ENCODE results near the gene CACNA2D1.

The CACNA2D1 gene

DNA sequence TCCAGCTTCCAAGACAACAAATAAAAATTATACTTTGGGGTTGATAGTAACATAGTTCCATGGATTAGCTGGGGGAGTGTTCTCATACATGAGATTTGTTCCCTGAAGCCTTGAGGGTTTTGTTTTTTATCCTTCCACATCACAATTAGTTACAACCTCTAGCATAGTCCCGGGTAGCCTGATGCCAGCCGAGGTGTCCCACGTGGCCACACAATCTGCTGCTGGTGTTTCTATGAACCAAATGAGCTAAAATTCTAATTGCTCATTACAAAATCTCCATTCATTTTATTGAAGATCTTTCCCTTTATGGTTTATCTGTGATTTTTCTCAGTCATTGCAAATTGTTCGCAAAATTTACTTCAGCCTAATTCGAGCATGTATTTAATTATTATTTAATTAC, 84.7 kb downstream of the CACNA2D1 start:
- Histone ChIP-seq H3K9me3 (ENCODE audit: control insufficient read depth, low read length) (no peaks in the 10 kb centered on the region), H3K4me3 (ENCODE audit: low read length) (no peak overlapping the region), H3K36me3 (ENCODE audit: control insufficient read depth, insufficient read depth, low read length) (no peaks in the 10 kb centered on the region), H3K27me3 (ENCODE audit: control insufficient read depth, insufficient read depth, low read length) (no peaks in the 10 kb centered on the region), H3K9ac (ENCODE audit: low read length) (no peak overlapping the region), H3K4me1 (ENCODE audit: control insufficient read depth, insufficient read depth, low read length) (no peaks in the 10 kb centered on the region)

DNA sequence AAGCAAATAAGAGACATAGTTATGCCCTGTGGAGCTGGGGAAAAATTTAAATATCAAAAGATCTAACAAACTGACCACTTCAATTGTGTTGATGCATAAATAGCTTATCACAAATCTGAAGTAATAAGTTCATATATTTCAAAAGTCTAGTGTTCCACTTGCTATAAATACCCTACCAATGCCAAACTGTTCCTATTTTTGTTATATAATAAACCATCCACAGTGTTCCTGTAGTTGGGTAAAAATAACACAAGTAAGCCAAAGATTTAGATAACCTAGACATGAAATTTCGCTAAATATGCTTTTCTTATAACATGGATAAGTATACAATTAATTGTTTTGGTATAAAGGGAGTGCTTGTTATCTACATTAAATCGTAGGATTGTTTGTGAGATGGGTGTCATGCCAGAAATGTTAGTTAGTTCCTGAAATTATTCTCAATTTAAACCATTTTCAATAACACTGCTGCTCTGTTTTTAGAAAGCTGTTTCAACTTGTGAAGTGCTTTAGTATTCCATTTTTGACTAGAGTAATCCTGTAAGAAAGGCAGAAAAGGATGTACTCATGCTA, 85.5 kb downstream of the CACNA2D1 start:
- no peaks in the 10 kb centered on the region for H3K9me3 ChIP-seq (ENCODE audit: control insufficient read depth, low read length)
- H3K4me3 ChIP-seq (ENCODE audit: low read length), result no peak overlapping the region
- H3K36me3 ChIP-seq (ENCODE audit: control insufficient read depth, insufficient read depth, low read length), result no peaks in the 10 kb centered on the region
- no peaks in the 10 kb centered on the region for H3K4me1 ChIP-seq (ENCODE audit: control insufficient read depth, insufficient read depth, low read length)
- no peaks in the 10 kb centered on the region for H3K27me3 ChIP-seq (ENCODE audit: control insufficient read depth, insufficient read depth, low read length)
- no peak overlapping the region for H3K9ac ChIP-seq (ENCODE audit: low read length)

DNA sequence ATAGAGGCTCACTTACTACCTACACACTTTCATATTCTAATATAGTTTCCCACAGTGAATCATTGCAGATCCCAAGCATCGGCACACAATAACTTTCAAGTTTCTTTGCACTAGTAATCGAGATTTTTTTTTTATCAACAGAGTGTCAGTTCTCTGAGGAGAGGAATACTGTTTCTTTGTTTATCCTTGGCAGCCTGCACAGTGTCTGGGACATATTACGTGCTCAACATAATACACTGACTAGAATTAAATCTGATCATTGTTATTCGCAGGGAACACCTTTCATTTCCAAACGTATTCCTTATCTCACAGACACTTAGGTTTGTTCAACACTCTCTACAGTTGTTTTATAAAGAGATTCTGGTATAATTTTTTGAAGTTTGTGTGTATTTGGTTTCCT, 95.3 kb downstream of the CACNA2D1 start:
- Histone ChIP-seq H3K27me3 (ENCODE audit: control insufficient read depth, insufficient read depth, low read length) (no peaks in the 10 kb centered on the region), H3K36me3 (ENCODE audit: control insufficient read depth, insufficient read depth, low read length) (no peaks in the 10 kb centered on the region), H3K4me3 (ENCODE audit: low read length) (no peak overlapping the region), H3K9ac (ENCODE audit: low read length) (no peak overlapping the region), H3K4me1 (ENCODE audit: control insufficient read depth, insufficient read depth, low read length) (no peaks in the 10 kb centered on the region), H3K9me3 (ENCODE audit: control insufficient read depth, low read length) (no peaks in the 10 kb centered on the region)

DNA sequence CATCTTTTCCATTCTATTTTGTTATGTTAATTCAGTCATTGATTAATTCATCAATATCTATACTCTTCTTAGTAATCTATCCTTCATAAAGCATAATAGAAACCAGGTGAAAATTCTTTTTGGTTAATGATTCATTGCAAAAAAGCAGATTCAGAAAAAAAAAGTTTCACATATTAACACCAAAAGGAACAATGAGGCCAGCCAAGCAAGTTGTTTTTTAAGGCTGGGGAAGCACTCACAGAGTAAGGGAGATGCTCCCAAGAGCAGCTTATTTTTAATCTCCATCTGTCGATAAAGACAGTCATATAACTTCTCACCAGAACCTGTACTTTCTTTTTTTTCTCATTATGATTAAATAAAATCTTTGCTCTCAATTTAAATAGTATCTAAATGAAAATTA, 95.8 kb downstream of the CACNA2D1 start:
- no peak overlapping the region for H3K4me3 ChIP-seq (ENCODE audit: low read length)
- H3K36me3 ChIP-seq (ENCODE audit: control insufficient read depth, insufficient read depth, low read length), result no peaks in the 10 kb centered on the region
- H3K9ac ChIP-seq (ENCODE audit: low read length), result no peak overlapping the region
- no peaks in the 10 kb centered on the region for H3K27me3 ChIP-seq (ENCODE audit: control insufficient read depth, insufficient read depth, low read length)
- no peaks in the 10 kb centered on the region for H3K9me3 ChIP-seq (ENCODE audit: control insufficient read depth, low read length)
- no peaks in the 10 kb centered on the region for H3K4me1 ChIP-seq (ENCODE audit: control insufficient read depth, insufficient read depth, low read length)

DNA sequence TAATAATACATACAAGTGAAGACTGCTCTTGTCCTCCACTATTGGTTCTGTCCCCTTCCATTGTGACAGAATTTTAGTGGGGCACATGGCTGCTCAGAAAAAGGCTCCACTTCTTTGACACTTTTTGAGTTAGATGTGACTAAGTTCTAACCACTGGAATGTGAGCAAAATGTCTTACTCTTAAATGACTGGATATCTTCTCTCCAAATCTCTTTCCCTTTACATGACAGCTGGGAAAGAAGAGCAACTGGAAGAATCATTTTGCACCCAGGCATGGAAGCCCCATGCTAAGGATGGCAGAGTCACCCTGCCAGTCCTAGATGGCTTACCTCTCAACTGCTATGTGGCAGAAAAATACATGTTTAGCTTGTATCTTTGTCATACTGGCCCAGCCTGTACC, 97.7 kb downstream of the CACNA2D1 start:
- no peaks in the 10 kb centered on the region for H3K9me3 ChIP-seq (ENCODE audit: control insufficient read depth, low read length)
- H3K9ac ChIP-seq (ENCODE audit: low read length), result no peak overlapping the region
- H3K4me3 ChIP-seq (ENCODE audit: low read length), result no peak overlapping the region
- H3K36me3 ChIP-seq (ENCODE audit: control insufficient read depth, insufficient read depth, low read length), result no peaks in the 10 kb centered on the region
- no peaks in the 10 kb centered on the region for H3K4me1 ChIP-seq (ENCODE audit: control insufficient read depth, insufficient read depth, low read length)
- no peaks in the 10 kb centered on the region for H3K27me3 ChIP-seq (ENCODE audit: control insufficient read depth, insufficient read depth, low read length)

DNA sequence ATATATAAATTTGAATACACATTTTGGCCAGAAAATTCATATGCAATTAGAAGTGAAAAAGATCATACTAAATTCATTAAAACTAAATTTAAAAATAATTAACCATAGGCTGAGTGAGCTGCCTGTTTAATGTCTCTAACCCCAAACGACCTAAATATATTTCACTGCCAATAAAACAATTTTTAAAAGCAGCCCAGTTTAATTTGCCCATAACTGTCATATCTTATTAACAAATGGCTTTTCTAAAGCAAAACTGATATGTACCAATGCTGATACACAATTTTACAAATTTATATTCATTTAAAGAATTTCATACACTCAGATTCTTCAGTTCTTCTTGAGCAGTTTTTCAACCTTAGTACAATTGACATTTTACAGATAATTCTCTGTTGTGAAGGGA, 99.9 kb downstream of the CACNA2D1 start:
- H3K4me3 ChIP-seq (ENCODE audit: low read length), result no peak overlapping the region
- no peak overlapping the region for H3K9ac ChIP-seq (ENCODE audit: low read length)
- H3K36me3 ChIP-seq (ENCODE audit: control insufficient read depth, insufficient read depth, low read length), result no peaks in the 10 kb centered on the region
- no peaks in the 10 kb centered on the region for H3K27me3 ChIP-seq (ENCODE audit: control insufficient read depth, insufficient read depth, low read length)
- H3K4me1 ChIP-seq (ENCODE audit: control insufficient read depth, insufficient read depth, low read length), result no peaks in the 10 kb centered on the region
- no peaks in the 10 kb centered on the region for H3K9me3 ChIP-seq (ENCODE audit: control insufficient read depth, low read length)

DNA sequence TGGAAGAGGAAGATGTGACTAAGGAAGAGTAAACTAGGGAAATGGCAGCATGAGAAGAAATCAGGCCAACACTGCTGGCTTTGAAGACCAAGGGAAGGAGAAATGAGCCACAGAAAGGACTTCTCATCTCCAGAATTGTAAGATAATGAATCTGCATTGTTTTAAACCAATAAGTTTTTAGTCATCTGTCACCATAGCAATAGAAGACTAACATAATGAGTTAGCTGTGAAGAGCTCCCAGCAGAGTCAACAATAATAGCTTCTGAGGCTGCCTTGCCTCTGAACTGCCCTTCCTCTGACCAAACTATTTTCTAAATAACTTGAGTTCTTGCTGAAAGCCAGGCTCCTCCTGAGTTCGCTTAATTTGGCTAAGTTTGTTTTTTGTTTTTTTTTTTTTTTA, 103.6 kb downstream of the CACNA2D1 start:
- Histone ChIP-seq H3K4me1 (ENCODE audit: control insufficient read depth, insufficient read depth, low read length) (no peaks in the 10 kb centered on the region), H3K4me3 (ENCODE audit: low read length) (no peak overlapping the region), H3K36me3 (ENCODE audit: control insufficient read depth, insufficient read depth, low read length) (no peaks in the 10 kb centered on the region), H3K9me3 (ENCODE audit: control insufficient read depth, low read length) (no peaks in the 10 kb centered on the region), H3K27me3 (ENCODE audit: control insufficient read depth, insufficient read depth, low read length) (no peaks in the 10 kb centered on the region), H3K9ac (ENCODE audit: low read length) (no peak overlapping the region)

DNA sequence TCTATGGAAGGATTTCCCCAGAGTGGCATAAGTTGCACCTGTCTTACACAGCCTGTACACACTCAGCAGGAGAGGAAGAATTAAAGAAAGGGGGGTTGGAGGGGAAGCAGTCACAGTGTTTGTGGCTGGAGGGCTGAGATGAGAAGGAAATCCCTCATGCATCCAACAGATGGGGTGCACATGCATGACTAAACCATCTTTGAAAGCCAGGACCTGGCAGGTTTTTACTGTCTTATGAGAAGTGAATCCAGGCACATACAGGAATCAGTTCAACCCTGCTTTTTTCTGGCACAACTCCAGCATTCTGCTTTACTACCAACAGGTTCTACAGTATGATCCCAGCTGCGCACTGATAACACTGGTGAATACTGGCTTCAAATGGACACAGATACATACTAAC, 107.7 kb downstream of the CACNA2D1 start:
- H3K9ac ChIP-seq (ENCODE audit: low read length), result no peak overlapping the region
- no peaks in the 10 kb centered on the region for H3K36me3 ChIP-seq (ENCODE audit: control insufficient read depth, insufficient read depth, low read length)
- no peaks in the 10 kb centered on the region for H3K4me1 ChIP-seq (ENCODE audit: control insufficient read depth, insufficient read depth, low read length)
- no peaks in the 10 kb centered on the region for H3K27me3 ChIP-seq (ENCODE audit: control insufficient read depth, insufficient read depth, low read length)
- no peaks in the 10 kb centered on the region for H3K9me3 ChIP-seq (ENCODE audit: control insufficient read depth, low read length)
- H3K4me3 ChIP-seq (ENCODE audit: low read length), result no peak overlapping the region

DNA sequence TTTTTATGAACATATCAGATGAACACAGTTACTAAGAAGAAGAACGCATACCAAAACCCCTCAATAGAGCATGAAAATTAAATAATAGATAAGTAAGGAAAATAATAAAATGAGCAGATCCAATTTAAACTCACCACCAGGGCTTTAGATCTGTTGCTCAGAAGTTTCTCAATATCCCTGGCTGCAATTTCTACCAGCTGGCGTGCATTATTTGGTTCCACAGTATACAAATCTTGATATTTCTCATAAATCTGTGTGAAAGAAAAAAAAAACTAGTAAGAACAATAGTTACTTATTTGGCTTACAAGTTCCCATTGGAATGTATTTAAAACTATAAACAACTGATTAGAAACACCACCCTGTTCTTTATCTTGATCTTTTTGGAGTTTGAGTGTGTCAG, 108.6 kb downstream of the CACNA2D1 start:
- no peaks in the 10 kb centered on the region for H3K36me3 ChIP-seq (ENCODE audit: control insufficient read depth, insufficient read depth, low read length)
- H3K4me1 ChIP-seq (ENCODE audit: control insufficient read depth, insufficient read depth, low read length), result no peaks in the 10 kb centered on the region
- H3K4me3 ChIP-seq (ENCODE audit: low read length), result no peak overlapping the region
- no peaks in the 10 kb centered on the region for H3K27me3 ChIP-seq (ENCODE audit: control insufficient read depth, insufficient read depth, low read length)
- H3K9me3 ChIP-seq (ENCODE audit: control insufficient read depth, low read length), result no peaks in the 10 kb centered on the region
- no peak overlapping the region for H3K9ac ChIP-seq (ENCODE audit: low read length)

DNA sequence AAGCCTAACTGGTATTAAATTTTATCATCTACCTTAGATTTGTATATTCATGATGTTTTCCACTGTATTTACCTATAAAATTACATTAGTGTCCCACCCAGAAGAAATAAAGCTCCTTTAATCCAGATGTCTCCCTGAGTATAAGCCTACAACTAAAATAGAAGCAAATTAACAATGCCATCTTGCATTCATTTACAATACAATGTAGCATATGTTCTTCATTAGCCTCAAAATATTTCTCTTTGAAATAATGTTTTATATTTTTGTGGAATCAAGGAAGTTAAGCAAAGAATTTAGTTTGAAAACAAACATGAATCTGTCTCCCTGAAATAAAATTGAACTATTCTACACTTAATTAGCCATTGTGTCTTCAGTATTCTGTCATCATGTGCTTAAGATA, 112.3 kb downstream of the CACNA2D1 start:
- Histone ChIP-seq H3K9ac (ENCODE audit: low read length) (no peak overlapping the region), H3K9me3 (ENCODE audit: control insufficient read depth, low read length) (no peaks in the 10 kb centered on the region), H3K4me1 (ENCODE audit: control insufficient read depth, insufficient read depth, low read length) (no peaks in the 10 kb centered on the region), H3K4me3 (ENCODE audit: low read length) (no peak overlapping the region), H3K27me3 (ENCODE audit: control insufficient read depth, insufficient read depth, low read length) (no peaks in the 10 kb centered on the region), H3K36me3 (ENCODE audit: control insufficient read depth, insufficient read depth, low read length) (no peaks in the 10 kb centered on the region)

DNA sequence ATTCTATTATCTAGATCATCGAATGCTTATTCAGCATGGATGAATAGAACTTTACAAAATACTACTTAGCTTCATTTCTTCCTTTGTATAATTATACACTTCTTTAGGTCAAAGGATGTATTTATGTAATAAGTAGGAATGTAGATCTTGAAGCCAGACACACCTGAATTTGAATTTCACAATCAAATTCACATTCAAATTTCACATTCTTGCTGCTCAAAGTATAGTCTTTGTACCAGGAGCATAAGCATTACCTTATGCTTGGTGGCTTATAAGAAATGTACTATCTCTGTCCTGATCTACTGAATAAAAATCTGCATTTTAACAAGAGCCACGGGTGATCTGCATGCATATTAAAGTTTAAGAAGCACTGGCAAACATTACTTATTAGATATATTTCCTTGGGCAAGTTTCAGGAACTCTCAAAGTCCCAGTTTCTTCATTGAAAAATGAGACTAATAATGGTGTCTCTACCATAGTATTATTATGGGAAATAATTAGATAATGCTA, 112.8 kb downstream of the CACNA2D1 start:
- H3K27me3 ChIP-seq (ENCODE audit: control insufficient read depth, insufficient read depth, low read length), result no peaks in the 10 kb centered on the region
- H3K4me1 ChIP-seq (ENCODE audit: control insufficient read depth, insufficient read depth, low read length), result no peaks in the 10 kb centered on the region
- no peak overlapping the region for H3K9ac ChIP-seq (ENCODE audit: low read length)
- H3K36me3 ChIP-seq (ENCODE audit: control insufficient read depth, insufficient read depth, low read length), result no peaks in the 10 kb centered on the region
- no peak overlapping the region for H3K4me3 ChIP-seq (ENCODE audit: low read length)
- no peaks in the 10 kb centered on the region for H3K9me3 ChIP-seq (ENCODE audit: control insufficient read depth, low read length)

DNA sequence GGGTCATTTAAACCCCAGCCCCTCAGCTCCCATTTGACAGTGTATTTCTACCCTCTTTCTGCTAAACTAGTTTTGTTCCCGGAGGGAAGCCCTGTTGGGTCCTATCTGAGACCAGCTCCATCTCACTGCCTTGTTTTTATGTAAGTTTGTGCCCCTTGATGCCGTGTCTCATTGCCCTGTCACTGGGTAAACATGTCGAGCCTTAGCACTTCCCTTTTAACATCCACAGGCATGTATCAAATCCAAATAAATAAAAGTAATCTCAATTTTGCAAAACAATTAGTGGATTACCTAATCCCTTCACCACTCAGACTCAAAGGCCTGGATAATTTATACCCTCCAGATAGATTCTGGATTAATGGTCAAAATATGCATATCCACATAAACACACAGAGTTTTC, 115.7 kb downstream of the CACNA2D1 start:
- H3K9me3 ChIP-seq (ENCODE audit: control insufficient read depth, low read length), result no peaks in the 10 kb centered on the region
- no peaks in the 10 kb centered on the region for H3K36me3 ChIP-seq (ENCODE audit: control insufficient read depth, insufficient read depth, low read length)
- no peak overlapping the region for H3K9ac ChIP-seq (ENCODE audit: low read length)
- H3K4me1 ChIP-seq (ENCODE audit: control insufficient read depth, insufficient read depth, low read length), result no peaks in the 10 kb centered on the region
- no peaks in the 10 kb centered on the region for H3K27me3 ChIP-seq (ENCODE audit: control insufficient read depth, insufficient read depth, low read length)
- no peak overlapping the region for H3K4me3 ChIP-seq (ENCODE audit: low read length)

DNA sequence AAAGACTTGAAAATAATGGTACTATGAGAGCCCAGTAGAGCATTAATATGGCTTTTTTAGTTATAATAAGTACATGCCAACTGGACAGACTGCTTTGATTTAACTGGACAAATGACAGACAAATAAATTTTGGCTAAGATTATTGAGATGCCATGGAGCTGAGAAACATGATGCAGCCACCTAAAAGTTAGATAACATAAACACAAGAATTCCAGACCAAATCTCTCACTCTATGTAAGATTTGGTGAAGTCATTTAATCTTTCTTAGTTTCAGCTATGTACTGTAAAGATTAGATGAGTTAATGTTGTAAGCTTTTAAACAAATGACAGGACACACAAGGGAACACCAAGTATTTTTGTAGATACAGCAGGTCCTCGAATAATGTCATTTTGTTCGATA, 118.2 kb downstream of the CACNA2D1 start:
- no peaks in the 10 kb centered on the region for H3K36me3 ChIP-seq (ENCODE audit: control insufficient read depth, insufficient read depth, low read length)
- H3K9ac ChIP-seq (ENCODE audit: low read length), result no peak overlapping the region
- H3K4me3 ChIP-seq (ENCODE audit: low read length), result no peak overlapping the region
- H3K27me3 ChIP-seq (ENCODE audit: control insufficient read depth, insufficient read depth, low read length), result no peaks in the 10 kb centered on the region
- H3K9me3 ChIP-seq (ENCODE audit: control insufficient read depth, low read length), result no peaks in the 10 kb centered on the region
- no peaks in the 10 kb centered on the region for H3K4me1 ChIP-seq (ENCODE audit: control insufficient read depth, insufficient read depth, low read length)
